IgD-negative memory B cell (primary cell): ENCODE measurements around the gene SEM1. TPM values are rescaled to one million over a fixed set of nuclear protein-coding genes. Genes with fewer than 3 reads are reported as not detected.
"Not testable (repeated sequence)": the region's sequence is repeated elsewhere in the genome, so short reads cannot be mapped to it uniquely, and the experiment has no call there.

Source experiments
- H3K27ac Mint-ChIP-seq, 3 donors: one replicate each; pipeline ENCODE4 v1.8.0; 2020 to 2022; ENCODE audit warnings: mild to moderate bottlenecking in 3 of 3, mixed read lengths in 3 of 3, moderate library complexity in 1 of 3
- H3K27me3 Mint-ChIP-seq: one replicate; pipeline ENCODE4 v1.8.0; 2021; ENCODE audit warnings: mixed read lengths
- H3K36me3 Mint-ChIP-seq: one replicate; pipeline ENCODE4 v1.8.0; 2020; ENCODE audit warnings: mild to moderate bottlenecking, mixed read lengths
- H3K4me1 Mint-ChIP-seq, 3 donors: one replicate each; pipeline ENCODE4 v1.8.0; 2020 to 2022; ENCODE audit warnings: mixed read lengths in 3 of 3, mild to moderate bottlenecking in 1 of 3
- H3K4me3 Mint-ChIP-seq, 4 donors: one replicate each; pipeline ENCODE4 v1.8.0; 2020 to 2022; ENCODE audit warnings: mild to moderate bottlenecking in 4 of 4, mixed read lengths in 4 of 4, moderate library complexity in 3 of 4
- H3K9me3 Mint-ChIP-seq, 3 donors: one replicate each; pipeline ENCODE4 v1.8.0; 2020 to 2021; ENCODE audit warnings: mixed read lengths in 3 of 3, mild to moderate bottlenecking in 1 of 3
- polyA plus RNA-seq: library from polyadenylated mRNA; unstranded; fragments of 300-500 nt; fragmentation: Illumina TruSeq; gene quantifications from one replicate; pipeline ENCODE4 v1.2.3, GENCODE V29; 2021

Gene SEM1
- polyA plus RNA-seq, 1 donor from 2014 or later: 139 TPM

DNA sequence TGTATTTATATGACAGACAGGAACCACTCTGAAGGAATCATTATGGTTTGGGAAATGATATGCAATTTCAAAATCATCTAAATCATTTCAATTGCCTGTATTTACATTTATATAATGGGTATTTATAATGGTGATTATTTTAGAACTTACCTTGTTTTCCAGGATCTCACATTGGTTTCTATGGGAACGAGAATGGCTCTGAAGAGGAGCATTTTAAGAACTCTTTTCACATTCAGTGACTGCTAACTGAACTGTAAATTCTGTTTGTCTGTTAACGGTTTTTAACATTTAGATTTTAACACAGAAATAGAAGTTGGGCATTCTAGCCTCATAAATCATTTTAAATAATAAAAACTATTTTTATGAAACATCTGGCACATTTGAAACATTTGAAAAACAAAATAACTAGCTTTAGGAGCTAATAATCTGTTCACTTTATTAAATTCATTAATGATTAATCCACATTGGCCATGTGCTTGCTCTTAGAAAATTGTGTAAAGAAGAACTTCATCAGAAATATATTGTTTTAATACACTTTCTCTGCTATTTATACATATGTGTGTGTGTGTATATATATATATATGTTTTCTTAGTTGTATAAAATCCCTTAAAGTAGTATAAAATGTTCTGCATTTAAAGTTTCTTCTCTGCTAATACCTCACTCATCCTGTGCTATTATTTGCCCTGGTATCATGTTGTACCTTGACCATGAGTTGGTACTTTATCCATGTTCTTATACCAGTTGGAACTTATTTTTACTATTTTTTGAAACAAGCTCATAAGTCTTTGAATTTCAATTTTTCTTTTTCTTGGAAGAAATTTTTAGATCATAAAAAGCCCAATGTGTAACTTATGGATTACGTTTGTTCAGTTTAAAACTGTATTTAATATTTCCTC lies 8.7 kb upstream of the SEM1 start:
- Mint-ChIP-seq H3K27me3 (peaks cover 28% of the 10 kb centered on the region), H3K9me3 (peaks cover 2 to 10% (median 4%) of the 10 kb centered on the region in 3 donors), H3K27ac (no peak overlapping the region), H3K4me3 (no peak overlapping the region), H3K36me3 (peaks cover 2% of the 10 kb centered on the region), H3K4me1 (no peaks in the 10 kb centered on the region)

DNA sequence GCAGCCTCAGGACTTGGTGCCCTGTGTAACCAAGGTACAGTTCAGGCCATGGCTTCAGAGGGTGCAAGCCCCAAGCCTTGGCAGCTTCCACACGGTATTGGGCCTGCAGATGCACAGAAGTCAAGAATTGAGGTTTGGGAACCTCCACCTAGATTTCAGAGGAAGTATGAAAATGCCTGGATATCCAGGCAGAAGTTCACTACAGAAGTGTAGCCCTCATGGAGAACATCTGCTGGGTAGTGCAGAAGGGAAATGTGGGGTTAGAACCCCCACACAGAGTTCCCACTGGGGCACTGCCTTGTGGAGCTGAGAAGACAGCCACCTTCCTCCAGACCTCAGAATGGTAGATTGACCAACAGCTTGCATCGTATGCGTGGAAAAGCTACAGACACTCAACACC lies 3.4 kb upstream of the SEM1 start:
- Mint-ChIP-seq H3K36me3 (peaks cover 8% of the 10 kb centered on the region), H3K9me3 (peaks cover 11 to 17% (median 11%) of the 10 kb centered on the region in 3 donors), H3K4me3 (no peak overlapping the region), H3K4me1 (peaks cover 8 to 11% (median 10%) of the 10 kb centered on the region in 3 donors), H3K27ac (no peak overlapping the region), H3K27me3 (peaks cover 10% of the 10 kb centered on the region)

DNA sequence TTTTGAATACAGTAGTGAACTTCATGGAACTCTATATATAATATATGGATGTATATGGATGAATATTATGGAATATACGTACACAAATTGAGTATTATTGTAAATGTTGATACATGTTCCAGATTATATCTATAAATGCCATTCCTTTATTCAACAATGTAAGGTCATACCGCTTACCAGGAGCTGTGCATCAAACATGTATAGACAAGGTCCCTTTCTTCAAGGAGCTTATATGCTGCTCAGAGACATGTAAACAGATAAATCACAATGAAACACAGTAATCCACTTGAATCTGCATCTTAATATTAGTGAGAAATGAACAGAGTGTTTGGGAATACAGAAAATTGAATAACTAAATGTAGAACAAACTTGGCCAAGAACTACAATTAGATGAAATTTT lies 898 bp upstream of the SEM1 start:
- peaks cover 9 to 17% (median 11%) of the 10 kb centered on the region in 3 donors for H3K9me3 Mint-ChIP-seq
- H3K4me1 Mint-ChIP-seq: peaks cover 14 to 27% (median 17%) of the 10 kb centered on the region in 3 donors
- peaks cover 2% of the 10 kb centered on the region for H3K27me3 Mint-ChIP-seq
- H3K4me3 Mint-ChIP-seq: peak overlapping the region in 3 of 4 donors; percentile 90 to 100 (median 99)
- H3K27ac Mint-ChIP-seq: peak overlapping the region in 1 of 3 donors; percentile 98
- H3K36me3 Mint-ChIP-seq: peaks cover 11% of the 10 kb centered on the region

DNA sequence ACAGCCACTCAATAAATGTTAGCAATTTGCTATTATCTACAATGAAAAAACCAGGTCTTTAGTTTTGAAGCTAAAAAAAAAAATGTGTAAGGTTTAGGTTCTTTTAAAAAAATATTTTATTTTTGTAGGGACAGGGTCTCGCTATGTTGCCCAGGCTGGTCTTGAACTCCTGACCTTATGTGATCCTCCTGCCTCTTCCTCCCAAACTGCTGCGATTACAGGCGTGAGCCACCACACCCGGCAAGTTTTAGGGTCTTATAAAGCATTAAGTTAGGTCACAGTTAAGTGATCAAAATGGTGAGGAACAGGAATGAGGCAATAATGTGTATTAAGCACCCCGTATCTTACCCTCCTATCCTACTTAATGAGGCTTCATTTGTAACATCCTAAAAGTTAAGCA lies 774 bp downstream of the SEM1 start:
- H3K4me1 Mint-ChIP-seq: peaks cover 19 to 31% (median 23%) of the 10 kb centered on the region in 3 donors

DNA sequence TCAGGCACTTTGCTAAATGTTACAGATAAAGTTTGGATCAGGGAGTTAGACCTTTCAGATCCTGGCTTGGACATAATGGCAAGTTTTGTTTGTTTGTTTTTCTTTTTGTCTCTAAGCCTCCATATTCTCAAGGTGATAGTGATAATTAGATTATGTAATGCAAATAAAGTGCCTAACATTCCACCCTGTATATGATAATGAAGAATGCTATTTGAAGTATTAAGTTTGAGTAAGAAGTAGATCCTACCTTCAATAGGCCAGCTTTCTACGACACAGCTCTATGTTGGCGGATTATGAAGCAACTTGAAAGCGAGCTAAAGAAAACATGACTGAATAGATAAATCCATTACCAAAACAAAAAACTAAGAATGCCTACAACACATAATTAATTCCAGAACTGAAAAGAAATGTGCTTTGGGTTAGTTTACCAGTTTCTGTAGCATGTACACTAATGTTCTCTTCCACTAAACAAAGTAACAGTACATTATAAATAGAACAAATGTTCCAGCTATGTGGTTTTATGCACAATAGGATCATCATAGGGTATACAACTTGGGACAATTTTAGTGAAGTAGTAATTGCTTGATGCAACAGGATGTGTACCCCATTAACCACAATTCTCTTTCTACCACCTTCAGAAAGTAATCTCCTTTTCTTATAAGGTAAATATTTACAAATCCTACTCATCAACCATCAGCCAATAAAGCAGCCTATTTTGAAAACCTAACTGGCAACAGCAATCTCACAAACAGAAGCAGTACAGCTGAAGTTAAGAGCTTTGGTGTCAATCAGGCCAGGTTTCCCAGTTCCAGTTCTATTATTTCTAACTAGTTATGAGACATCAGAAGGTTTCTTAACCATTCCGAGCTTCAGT lies 1.5 kb downstream of the SEM1 start:
- Mint-ChIP-seq H3K27me3 (no peaks in the 10 kb centered on the region), H3K4me3 (peak overlapping the region; percentile 63 to 100 (median 94)), H3K4me1 (peaks cover 19 to 34% (median 23%) of the 10 kb centered on the region in 3 donors), H3K9me3 (peaks cover 7 to 9% (median 7%) of the 10 kb centered on the region in 3 donors), H3K27ac (no peak overlapping the region), H3K36me3 (peaks cover 10% of the 10 kb centered on the region)

More for the DNA sequence above, 774 bp downstream of the SEM1 start:
- peaks cover 11% of the 10 kb centered on the region for H3K36me3 Mint-ChIP-seq
- no peaks in the 10 kb centered on the region for H3K27me3 Mint-ChIP-seq
- H3K9me3 Mint-ChIP-seq: peaks cover 9 to 11% (median 9%) of the 10 kb centered on the region in 3 donors
- peak overlapping the region; percentile 2 to 98 (median 98) for H3K27ac Mint-ChIP-seq
- H3K4me3 Mint-ChIP-seq: peak overlapping the region; percentile 90 to 100 (median 100)

DNA sequence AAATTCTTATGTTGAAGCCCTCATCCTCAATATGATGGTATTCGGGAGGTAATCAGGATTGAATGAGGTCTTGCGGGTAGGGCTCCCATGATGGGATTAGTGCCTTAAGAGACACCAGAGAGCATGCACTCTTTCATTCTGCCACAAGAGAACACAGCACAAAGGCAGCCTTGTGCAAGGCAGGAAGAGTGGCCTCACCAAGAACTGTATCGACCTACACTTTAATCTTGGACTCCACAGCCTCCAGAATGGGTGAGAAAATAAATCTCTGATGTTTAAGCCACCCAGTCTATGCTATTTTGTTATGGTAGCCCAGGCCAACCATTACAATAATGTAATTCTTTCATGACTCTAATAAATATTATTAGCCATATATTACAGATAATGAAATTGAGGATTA lies 8.4 kb downstream of the SEM1 start:
- peaks cover 11% of the 10 kb centered on the region for H3K36me3 Mint-ChIP-seq
- H3K9me3 Mint-ChIP-seq: no peaks in the 10 kb centered on the region
- H3K4me1 Mint-ChIP-seq: peaks cover 25 to 37% (median 26%) of the 10 kb centered on the region in 3 donors

DNA sequence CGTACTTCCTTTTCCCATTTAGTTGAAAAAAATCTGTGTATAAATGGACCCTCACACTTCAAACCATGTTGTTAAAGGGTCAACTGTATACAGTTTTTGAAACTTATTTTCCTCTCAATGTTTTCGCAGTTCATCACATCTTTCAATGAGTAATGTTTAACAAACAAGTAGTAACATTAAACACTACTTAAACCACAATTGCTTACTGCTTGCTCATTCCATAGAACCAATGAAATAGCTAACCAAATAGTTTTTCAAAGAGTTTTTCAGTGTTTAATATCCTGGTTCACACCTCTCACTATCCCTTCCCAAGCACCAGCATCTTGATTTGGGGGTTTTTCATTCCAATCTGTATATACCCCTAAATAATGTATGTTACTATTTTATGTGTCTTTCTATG lies 9.1 kb downstream of the SEM1 start:
- no peak overlapping the region for H3K4me3 Mint-ChIP-seq
- H3K27ac Mint-ChIP-seq: no peak overlapping the region
- no peaks in the 10 kb centered on the region for H3K27me3 Mint-ChIP-seq
- no peaks in the 10 kb centered on the region for H3K9me3 Mint-ChIP-seq
- peaks cover 11% of the 10 kb centered on the region for H3K36me3 Mint-ChIP-seq
- peaks cover 25 to 36% (median 29%) of the 10 kb centered on the region in 3 donors for H3K4me1 Mint-ChIP-seq

More for the DNA sequence above, 8.4 kb downstream of the SEM1 start:
- Mint-ChIP-seq H3K27ac (no peak overlapping the region), H3K27me3 (no peaks in the 10 kb centered on the region), H3K4me3 (no peak overlapping the region)

DNA sequence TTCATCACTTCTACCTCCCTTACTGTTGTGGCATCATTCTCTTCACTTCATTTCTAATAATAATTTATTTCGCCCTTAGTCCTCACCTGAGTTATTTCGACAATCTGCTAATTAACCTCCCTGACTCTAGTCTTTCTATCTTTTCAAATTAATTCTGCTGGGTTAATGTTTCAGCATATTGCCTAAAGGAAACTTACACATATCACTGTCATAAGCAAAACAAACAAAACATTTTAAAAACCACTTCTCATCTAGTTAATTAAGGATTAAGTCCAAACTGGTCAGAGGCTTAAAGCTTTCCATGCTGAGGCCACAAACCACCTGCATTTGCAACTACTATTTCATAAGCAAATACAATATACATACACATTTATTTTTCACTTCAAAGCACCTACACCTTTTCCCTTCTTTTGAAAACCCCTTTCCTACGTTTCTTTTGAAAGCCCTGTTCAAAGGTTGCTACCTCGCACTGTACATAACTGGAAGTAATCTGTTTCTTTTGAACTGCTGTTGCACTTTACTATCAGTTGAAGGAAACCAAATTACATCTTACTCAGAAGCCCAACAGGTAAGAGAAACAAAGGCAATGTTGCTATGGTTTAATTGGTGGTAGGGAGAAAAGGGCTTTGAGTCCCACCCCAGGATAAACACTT lies 10.3 kb downstream of the SEM1 start:
- Mint-ChIP-seq H3K9me3 (no peaks in the 10 kb centered on the region), H3K27ac (no peak overlapping the region), H3K27me3 (no peaks in the 10 kb centered on the region), H3K4me1 (peaks cover 19 to 31% (median 23%) of the 10 kb centered on the region in 3 donors), H3K4me3 (no peak overlapping the region), H3K36me3 (peaks cover 11% of the 10 kb centered on the region)

DNA sequence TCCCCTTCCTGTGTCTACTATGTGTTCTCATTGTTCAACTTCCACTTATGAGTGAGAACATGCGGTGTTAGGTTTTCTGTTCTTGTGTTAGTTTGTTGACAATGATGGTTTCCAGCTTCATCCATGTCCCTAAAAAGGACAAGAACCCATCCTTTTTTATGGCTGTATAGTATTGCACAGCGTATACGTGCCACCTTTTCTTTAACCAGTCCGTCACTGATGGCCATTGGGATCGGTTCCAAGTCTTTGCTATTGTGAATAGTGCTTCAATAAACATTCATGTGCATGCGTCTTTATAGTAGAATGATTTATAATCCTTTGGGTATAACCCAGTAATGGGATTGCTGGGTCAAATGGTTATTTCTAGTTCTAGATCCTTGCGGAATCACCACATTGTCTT lies 11.2 kb downstream of the SEM1 start:
- Mint-ChIP-seq H3K4me1 (peaks cover 19 to 30% (median 23%) of the 10 kb centered on the region in 3 donors), H3K27ac (peak overlapping the region in 2 of 3 donors; percentile 32 to 63)
- H3K27me3 Mint-ChIP-seq: not testable (repeated sequence)

DNA sequence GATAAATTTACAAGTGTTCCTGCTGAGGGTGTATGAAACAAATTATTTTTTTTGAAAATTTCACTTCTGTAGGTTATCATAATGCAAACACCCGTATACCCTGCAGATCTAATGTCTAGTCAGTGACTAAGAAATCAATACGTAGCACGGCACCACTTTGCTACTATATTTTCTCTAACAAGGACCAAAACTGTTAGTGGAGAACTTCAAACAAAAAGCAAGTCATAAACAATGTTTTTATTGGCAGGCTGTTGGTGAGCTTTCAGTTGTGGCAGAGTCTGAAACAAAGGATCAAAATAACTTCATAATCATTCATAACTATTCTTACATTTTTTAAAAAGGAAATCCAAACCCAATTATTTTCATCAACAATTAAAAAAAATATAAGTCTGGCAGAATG lies 11.8 kb downstream of the SEM1 start:
- H3K4me3 Mint-ChIP-seq: no peak overlapping the region
- H3K4me1 Mint-ChIP-seq: peaks cover 19 to 28% (median 23%) of the 10 kb centered on the region in 3 donors
- no peaks in the 10 kb centered on the region for H3K27me3 Mint-ChIP-seq
- peaks cover 11% of the 10 kb centered on the region for H3K36me3 Mint-ChIP-seq
- H3K9me3 Mint-ChIP-seq: no peaks in the 10 kb centered on the region
- H3K27ac Mint-ChIP-seq: no peak overlapping the region

More for the DNA sequence above, 11.2 kb downstream of the SEM1 start:
- H3K4me3 Mint-ChIP-seq, H3K9me3 Mint-ChIP-seq: not testable (repeated sequence)
- H3K36me3 Mint-ChIP-seq: peaks cover 11% of the 10 kb centered on the region

DNA sequence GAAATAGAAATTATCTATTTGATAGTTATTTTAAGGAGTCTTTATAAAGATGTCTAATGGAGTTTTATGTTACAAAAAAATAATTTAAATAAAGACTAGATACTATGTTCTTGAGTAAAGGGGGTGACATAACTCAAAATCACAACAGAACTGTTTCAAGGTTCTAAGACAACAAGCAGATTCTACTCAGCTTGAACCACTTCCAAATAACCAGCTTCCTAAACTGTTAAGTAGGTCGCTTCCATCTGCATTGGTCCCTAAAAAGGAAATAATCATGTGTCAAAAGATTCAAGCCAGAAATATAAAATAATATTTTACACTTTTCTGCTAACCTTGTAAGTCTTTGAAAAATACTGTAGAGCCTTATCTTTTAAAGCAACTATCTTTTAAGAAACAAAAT lies 14.1 kb downstream of the SEM1 start:
- no peak overlapping the region for H3K27ac Mint-ChIP-seq
- H3K36me3 Mint-ChIP-seq: peaks cover 10% of the 10 kb centered on the region
- no peaks in the 10 kb centered on the region for H3K27me3 Mint-ChIP-seq
- H3K9me3 Mint-ChIP-seq: no peaks in the 10 kb centered on the region
- no peak overlapping the region for H3K4me3 Mint-ChIP-seq
- peaks cover 19 to 29% (median 20%) of the 10 kb centered on the region in 3 donors for H3K4me1 Mint-ChIP-seq

DNA sequence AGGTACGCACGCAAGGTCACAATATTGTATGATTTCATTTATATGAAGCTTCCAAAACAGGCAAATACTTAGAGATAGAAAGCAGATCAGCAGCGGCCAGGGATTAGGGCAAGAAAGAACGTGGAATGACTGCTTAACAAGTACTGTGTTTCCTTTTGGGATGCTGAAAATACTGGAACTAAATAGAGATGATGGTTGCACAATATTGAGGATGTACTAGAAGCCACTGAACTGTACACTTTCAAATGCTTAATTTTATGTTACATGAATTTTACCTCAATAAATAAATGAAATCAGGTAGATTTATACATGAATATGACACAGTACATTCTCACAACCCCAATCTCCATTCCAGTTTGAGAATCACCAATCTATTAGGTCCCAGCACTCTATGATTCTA lies 15.6 kb downstream of the SEM1 start:
- Mint-ChIP-seq H3K4me3 (no peak overlapping the region), H3K4me1 (peaks cover 6 to 23% (median 16%) of the 10 kb centered on the region in 3 donors)

DNA sequence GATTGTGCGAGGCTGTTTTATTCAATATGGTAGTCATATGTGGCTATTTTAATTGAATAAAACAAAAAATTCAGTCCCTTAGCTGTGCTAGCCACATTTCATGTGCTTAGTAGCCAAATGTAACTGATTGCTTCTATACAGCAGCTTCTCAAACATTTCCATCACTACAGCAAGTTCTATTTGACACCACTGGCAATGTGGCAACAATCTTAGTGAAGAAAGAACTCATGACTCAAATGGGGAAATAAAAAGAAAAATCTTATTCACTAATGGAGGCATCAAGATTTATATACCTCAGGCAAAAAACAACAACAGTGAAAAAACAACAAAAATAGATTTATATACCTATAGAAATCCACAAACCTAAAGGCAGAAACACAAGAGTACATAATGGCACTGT lies 17.9 kb downstream of the SEM1 start:
- Mint-ChIP-seq H3K4me1 (peaks cover 0 to 12% (median 2%) of the 10 kb centered on the region in 3 donors), H3K36me3 (peaks cover 11% of the 10 kb centered on the region), H3K4me3 (no peak overlapping the region), H3K9me3 (peaks cover 0 to 4% (median 0%) of the 10 kb centered on the region in 3 donors), H3K27ac (peak overlapping the region in 1 of 3 donors; percentile 39), H3K27me3 (no peaks in the 10 kb centered on the region)

More for the DNA sequence above, 15.6 kb downstream of the SEM1 start:
- Mint-ChIP-seq H3K36me3 (peaks cover 7% of the 10 kb centered on the region), H3K27me3 (no peaks in the 10 kb centered on the region), H3K27ac (no peak overlapping the region), H3K9me3 (no peaks in the 10 kb centered on the region)

DNA sequence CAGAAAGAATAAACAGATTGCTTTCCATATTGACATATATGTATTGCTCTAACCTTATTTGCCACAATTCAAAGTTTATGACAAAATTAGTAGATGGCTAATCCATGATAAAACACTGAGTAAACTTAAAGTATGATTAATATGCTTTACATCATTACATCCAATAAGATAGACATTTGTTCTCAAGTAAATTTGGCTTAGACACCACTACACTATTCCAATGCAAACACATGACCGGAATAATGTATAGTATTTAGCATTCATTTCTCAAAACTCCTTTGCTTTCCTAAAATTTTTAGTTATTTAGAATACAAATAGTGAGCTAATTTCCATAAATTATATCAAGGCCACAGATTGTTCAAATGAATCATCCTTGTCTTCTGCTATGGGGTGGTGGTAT lies 20.2 kb downstream of the SEM1 start:
- Mint-ChIP-seq H3K27ac (no peak overlapping the region), H3K36me3 (peaks cover 13% of the 10 kb centered on the region), H3K27me3 (no peaks in the 10 kb centered on the region), H3K4me3 (no peak overlapping the region), H3K4me1 (peaks cover 7 to 20% (median 11%) of the 10 kb centered on the region in 3 donors), H3K9me3 (peaks cover 0 to 4% (median 2%) of the 10 kb centered on the region in 3 donors)
